ENCODE measurements around the gene TOP1. TPM values are rescaled to one million over a fixed set of nuclear protein-coding genes. Genes with fewer than 3 reads are reported as not detected.

TOP1 gene
- total RNA-seq, 8 experiments from 2014 or later, result 20.6 to 99.6 (median 34.0) TPM

GRCh38 chr20:41006126-41006935 is 22.3 kb upstream of the TOP1 start:
- Histone ChIP-seq H3K4me1 (replicated peaks in 1 of 2) (peaks cover 0 to 2% of the 10 kb centered on the region in 2 donors), H3K27ac (no peak overlapping the region), H3K4me3 (no peak overlapping the region)
- in situ Hi-C loops (cut with MboI; ENCODE audit: low pct_unique_long_range_greater_than_20kb in 2 of 9, low sequenced_read_pairs in 9 of 9, unreplicated experiment in 9 of 9), result no loop called here
- no peak for ATAC-seq (replicated peaks in 6 of 8)
- WGBS, 10 experiments, result 85 to 100% (median 98%) methylated on average over 1 to 5 of the region's 13 CpGs; no CpG with 5 or more reads in 4 of the 10 experiments

DNA sequence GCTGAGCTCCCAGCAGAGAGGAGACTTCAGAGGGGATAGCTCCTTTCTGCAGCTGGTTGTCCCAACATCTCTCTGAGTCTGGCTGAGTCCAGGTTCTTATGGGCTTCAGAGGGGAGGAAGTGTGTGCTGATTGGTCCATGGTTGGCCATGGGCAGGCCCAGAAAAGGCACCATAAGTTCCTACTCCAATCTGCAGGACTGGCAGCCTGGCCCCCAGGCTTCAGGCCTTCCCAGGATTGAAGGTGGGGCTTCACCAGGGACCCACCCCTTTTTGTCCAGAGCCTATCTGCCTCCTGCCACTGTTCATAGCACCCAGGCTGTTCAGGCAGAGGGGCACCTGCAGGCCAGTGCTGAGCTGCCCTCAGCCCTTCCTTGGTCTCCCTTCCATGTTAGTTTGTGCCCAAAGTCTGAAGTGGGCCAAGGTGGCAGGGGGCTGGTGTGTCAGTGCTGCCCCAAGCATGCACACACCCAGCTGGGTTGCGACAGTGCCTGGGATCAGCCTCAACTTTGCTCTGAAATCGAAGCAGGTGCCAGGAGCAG is 21.6 kb upstream of the TOP1 start:
- WGBS, 10 experiments, result no CpG with 5 or more reads among the region's 2 CpGs
- no peak for ATAC-seq (replicated peaks in 6 of 8)
- no peak overlapping the region for H3K4me3 ChIP-seq
- no peak overlapping the region for H3K27ac ChIP-seq
- peaks cover 0 to 2% of the 10 kb centered on the region in 2 donors for H3K4me1 ChIP-seq (replicated peaks in 1 of 2)
- in situ Hi-C loops (cut with MboI; ENCODE audit: low pct_unique_long_range_greater_than_20kb in 2 of 9, low sequenced_read_pairs in 9 of 9, unreplicated experiment in 9 of 9), result no loop called here

DNA sequence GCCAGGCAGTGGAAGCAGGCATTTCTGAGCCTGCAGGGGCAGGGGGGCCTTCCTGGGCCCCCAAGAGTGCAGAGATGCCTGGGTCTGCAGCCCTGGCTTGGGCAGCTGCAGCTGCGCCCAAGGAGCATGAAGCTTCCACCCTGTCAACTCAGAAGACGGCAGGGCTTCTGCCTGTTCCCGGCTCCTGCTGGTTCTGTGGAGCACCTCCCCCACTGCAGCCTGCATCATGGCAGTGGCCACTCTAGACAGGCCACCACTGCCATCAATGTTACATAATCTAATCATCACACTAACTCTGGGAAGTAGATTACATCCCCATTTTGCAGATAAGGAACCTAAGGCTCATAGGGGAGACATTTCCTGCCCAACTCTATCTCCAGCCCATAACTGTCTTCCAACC is 21.1 kb upstream of the TOP1 start:
- in situ Hi-C loops (cut with MboI; ENCODE audit: low pct_unique_long_range_greater_than_20kb in 2 of 9, low sequenced_read_pairs in 9 of 9, unreplicated experiment in 9 of 9), result no loop called here
- ATAC-seq (replicated peaks in 6 of 8), result no peak
- H3K4me1 ChIP-seq (replicated peaks in 1 of 2), result peaks cover 0 to 2% of the 10 kb centered on the region in 2 donors
- WGBS, 10 experiments, result 83 to 100% (median 100%) methylated on average over 1 to 3 of the region's 3 CpGs; no CpG with 5 or more reads in 7 of the 10 experiments
- no peak overlapping the region for H3K27ac ChIP-seq
- no peak overlapping the region for H3K4me3 ChIP-seq

GRCh38 chr20:41009946-41010345 is 18.7 kb upstream of the TOP1 start:
- H3K4me1 ChIP-seq (replicated peaks in 1 of 2), result no peaks in the 10 kb centered on the region
- in situ Hi-C loops (cut with MboI; ENCODE audit: low pct_unique_long_range_greater_than_20kb in 2 of 9, low sequenced_read_pairs in 9 of 9, unreplicated experiment in 9 of 9), result no loop called here
- H3K27ac ChIP-seq, result no peak overlapping the region
- WGBS, 10 experiments, result 40 to 100% (median 78%) methylated on average over 1 to 3 of the region's 3 CpGs; no CpG with 5 or more reads in 2 of the 10 experiments
- no peak overlapping the region for H3K4me3 ChIP-seq
- ATAC-seq (replicated peaks in 6 of 8), result no peak

- in situ Hi-C loops (cut with MboI; ENCODE audit: low pct_unique_long_range_greater_than_20kb in 2 of 9, low sequenced_read_pairs in 9 of 9, unreplicated experiment in 9 of 9), result no loop called here
- H3K27ac ChIP-seq, result no peak overlapping the region
- no peak for ATAC-seq (replicated peaks in 6 of 8)
- H3K4me1 ChIP-seq (replicated peaks in 1 of 2), result no peaks in the 10 kb centered on the region
- WGBS, 10 experiments, result 79 to 100% (median 95%) methylated on average over 1 to 4 of the region's 5 CpGs; no CpG with 5 or more reads in 4 of the 10 experiments
- no peak overlapping the region for H3K4me3 ChIP-seq
Measured at GRCh38 chr20:41011551-41012067, 17.0 kb upstream of the TOP1 start.

DNA sequence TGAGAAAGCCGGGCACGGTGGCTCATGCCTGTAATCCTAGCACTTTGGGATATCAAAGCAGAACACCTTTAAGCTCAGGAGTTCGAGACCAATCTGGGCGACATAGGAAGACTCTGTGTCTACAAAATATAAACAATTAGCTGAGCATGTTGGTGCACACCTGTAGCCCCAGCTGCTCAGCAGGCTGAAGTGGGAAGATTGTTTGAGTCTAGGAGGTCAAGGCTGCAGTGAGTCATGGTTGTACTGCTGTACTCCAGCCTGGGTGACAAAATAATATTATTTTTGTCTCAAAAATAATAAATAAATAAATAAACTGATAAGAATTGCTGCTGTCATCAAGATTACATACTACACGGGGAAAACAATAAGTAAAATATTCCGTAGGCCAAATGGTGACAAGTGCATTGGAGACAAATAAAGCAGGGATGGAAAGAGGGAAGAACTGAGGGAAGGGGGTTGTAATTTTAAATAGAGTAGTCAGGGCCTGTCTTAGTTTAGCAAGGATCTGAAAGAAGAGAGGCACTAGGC is 14.0 kb upstream of the TOP1 start:
- in situ Hi-C loops (cut with MboI; ENCODE audit: low pct_unique_long_range_greater_than_20kb in 2 of 9, low sequenced_read_pairs in 9 of 9, unreplicated experiment in 9 of 9), result no loop called here
- peak in 1 of 8 experiments; percentile 27 for ATAC-seq (replicated peaks in 6 of 8)
- Histone ChIP-seq H3K4me3 (no peak overlapping the region), H3K27ac (no peak overlapping the region), H3K4me1 (replicated peaks in 1 of 2) (no peaks in the 10 kb centered on the region)
- WGBS, 10 experiments, result 55 to 100% (median 85%) methylated on average over 1 to 6 of the region's 6 CpGs

- H3K4me3 ChIP-seq, result no peak overlapping the region
- WGBS, 10 experiments, result 45 to 100% (median 87%) methylated on average over 1 to 3 of the region's 3 CpGs; no CpG with 5 or more reads in 1 of the 10 experiments
- in situ Hi-C loops (cut with MboI; ENCODE audit: low pct_unique_long_range_greater_than_20kb in 2 of 9, low sequenced_read_pairs in 9 of 9, unreplicated experiment in 9 of 9), result no loop called here
- ATAC-seq (replicated peaks in 6 of 8), result no peak
- no peaks in the 10 kb centered on the region for H3K4me1 ChIP-seq (replicated peaks in 1 of 2)
- no peak overlapping the region for H3K27ac ChIP-seq
Measured at GRCh38 chr20:41017448-41018042, 11.1 kb upstream of the TOP1 start.

DNA sequence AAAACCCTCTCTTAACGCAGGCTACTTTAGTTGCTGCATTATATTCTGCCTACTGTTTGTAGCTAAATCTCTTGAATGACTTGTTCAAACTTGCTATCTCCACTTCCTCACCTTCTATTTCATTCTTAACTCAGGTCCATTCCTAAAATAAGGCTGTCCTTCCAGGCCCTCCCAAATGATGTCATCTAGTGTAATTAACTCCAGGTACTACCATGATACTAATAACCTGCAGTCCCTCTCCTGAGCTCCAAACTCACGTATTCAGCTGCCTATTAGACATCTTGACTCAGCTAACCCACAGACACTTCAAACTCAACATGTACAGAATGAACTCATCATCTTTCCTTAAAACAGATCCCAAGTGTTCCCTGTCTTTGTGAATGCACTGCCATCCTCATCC is 10.5 kb upstream of the TOP1 start:
- Histone ChIP-seq H3K4me1 (replicated peaks in 1 of 2) (no peaks in the 10 kb centered on the region), H3K27ac (no peak overlapping the region), H3K4me3 (no peak overlapping the region)
- ATAC-seq (replicated peaks in 6 of 8), result no peak
- WGBS, 10 experiments, result 42 to 100% (median 86%) methylated on average over 1 to 2 of the region's 2 CpGs; no CpG with 5 or more reads in 3 of the 10 experiments
- in situ Hi-C loops (cut with MboI; ENCODE audit: low pct_unique_long_range_greater_than_20kb in 2 of 9, low sequenced_read_pairs in 9 of 9, unreplicated experiment in 9 of 9), result no loop called here

DNA sequence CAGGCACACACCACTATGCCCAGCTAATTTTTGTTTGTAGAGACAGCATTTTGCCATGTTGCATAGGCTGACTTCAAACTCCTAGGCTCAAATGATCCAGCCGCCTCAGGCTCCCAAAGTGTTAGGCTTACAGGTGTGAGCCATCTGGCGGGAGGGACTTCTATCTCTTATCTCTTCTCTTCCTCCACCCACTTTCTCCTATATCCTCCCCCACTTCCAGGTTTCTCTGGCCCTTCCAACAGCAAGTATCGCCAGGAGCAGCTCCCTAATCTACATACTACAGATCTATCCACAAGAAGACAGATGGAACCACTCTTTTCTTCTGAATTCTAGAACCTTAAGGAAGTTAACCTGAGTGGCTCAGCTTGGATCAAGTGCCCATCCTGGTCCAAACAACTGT is 5.1 kb upstream of the TOP1 start:
- in situ Hi-C loops (cut with MboI; ENCODE audit: low pct_unique_long_range_greater_than_20kb in 2 of 9, low sequenced_read_pairs in 9 of 9, unreplicated experiment in 9 of 9), result no loop called here
- no peak overlapping the region for H3K4me3 ChIP-seq
- no peak for ATAC-seq (replicated peaks in 6 of 8)
- no peaks in the 10 kb centered on the region for H3K4me1 ChIP-seq (replicated peaks in 1 of 2)
- no peak overlapping the region for H3K27ac ChIP-seq
- WGBS, 10 experiments, result 57 to 100% (median 84%) methylated on average over 1 to 3 of the region's 3 CpGs; no CpG with 5 or more reads in 4 of the 10 experiments

DNA sequence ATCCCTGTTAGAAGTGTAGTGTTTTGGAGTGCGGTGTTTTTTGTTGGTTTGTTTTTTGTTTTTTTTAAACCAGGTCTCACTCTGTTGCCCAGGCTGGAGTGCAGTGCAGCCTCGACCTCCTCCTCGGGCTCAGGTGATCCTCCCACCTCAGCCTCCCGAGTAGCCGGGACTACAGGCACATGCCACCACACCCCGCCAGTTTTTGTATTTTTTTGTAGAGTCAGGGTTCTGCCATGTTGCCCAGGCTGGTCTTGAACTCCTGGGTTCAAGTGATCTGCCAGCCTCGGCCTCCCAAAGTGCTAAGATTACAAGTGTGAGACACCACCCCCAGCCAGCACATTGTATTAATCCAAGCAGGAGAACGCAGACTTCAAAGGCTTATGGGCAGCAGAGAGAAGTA is 1.3 kb upstream of the TOP1 start:
- WGBS, 10 experiments, result 57 to 95% (median 83%) methylated on average over 1 to 6 of the region's 8 CpGs
- in situ Hi-C loops (cut with MboI; ENCODE audit: low pct_unique_long_range_greater_than_20kb in 2 of 9, low sequenced_read_pairs in 9 of 9, unreplicated experiment in 9 of 9), result no loop called here
- ATAC-seq (replicated peaks in 6 of 8), result no peak
- no peak overlapping the region for H3K27ac ChIP-seq
- H3K4me3 ChIP-seq, result no peak overlapping the region
- peaks cover 19 to 21% of the 10 kb centered on the region in 2 donors for H3K4me1 ChIP-seq (replicated peaks in 1 of 2)

GRCh38 chr20:41027872-41028358 is 707 bp upstream of the TOP1 start:
- Histone ChIP-seq H3K27ac (peak overlapping the region in 1 of 2 donors; percentile 26), H3K4me1 (replicated peaks in 1 of 2) (peaks cover 25 to 27% of the 10 kb centered on the region in 2 donors), H3K4me3 (peak overlapping the region; percentile 24 to 36 (median 34))
- WGBS, 10 experiments, result 5 to 49% (median 23%) methylated on average over 3 to 9 of the region's 10 CpGs; no CpG with 5 or more reads in 3 of the 10 experiments
- in situ Hi-C loops (cut with MboI; ENCODE audit: low pct_unique_long_range_greater_than_20kb in 2 of 9, low sequenced_read_pairs in 9 of 9, unreplicated experiment in 9 of 9), result no loop called here
- ATAC-seq (replicated peaks in 6 of 8), result no peak

DNA sequence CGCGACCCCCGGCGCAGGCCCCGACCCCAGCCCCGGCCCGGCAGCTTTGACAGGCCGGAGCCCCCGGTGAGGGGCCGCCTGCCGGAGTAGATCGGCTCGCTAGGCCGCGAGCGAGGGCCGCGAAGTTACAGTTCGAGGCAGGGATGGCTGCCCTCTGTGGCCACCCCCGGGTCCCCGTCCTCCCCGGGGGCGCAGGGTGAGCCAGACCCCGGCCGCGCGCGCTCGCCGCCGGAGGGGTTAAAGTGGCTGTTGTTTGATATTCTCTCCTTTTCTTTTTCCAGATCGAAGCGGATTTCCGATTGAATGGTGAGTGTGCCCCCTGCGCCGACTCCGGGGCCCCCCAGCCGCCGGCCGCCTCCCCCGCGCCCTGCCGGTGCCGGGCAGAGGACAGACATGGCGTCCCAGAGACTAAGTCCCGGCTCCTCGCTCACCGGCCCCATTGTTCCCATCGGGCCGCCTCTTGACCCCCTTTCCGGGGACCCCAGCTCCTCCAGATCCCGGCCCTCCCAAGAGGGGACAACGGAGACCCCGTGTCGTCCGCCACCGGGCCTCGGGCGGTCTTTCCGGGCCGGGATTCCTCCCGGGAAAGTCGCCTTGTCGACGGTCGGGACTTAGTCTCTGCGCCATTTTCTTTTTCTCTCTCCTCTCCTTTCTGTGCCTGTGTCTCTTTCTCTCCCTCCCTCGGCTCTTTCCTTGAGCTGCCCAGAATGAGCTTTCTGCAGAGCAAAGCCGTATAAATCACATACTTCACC is 704 bp downstream of the TOP1 start:
- peak overlapping the region; percentile 94 to 98 for H3K27ac ChIP-seq
- 0 to 4% (median 0%) methylated on average over 1 to 17 of the region's 69 CpGs for WGBS, 10 experiments
- peak; percentile 1 to 21 (median 4) for ATAC-seq (replicated peaks in 6 of 8)
- H3K4me3 ChIP-seq, result peak overlapping the region; percentile 61 to 93 (median 72)
- H3K4me1 ChIP-seq (replicated peaks in 1 of 2), result peaks cover 28 to 35% of the 10 kb centered on the region in 2 donors
- in situ Hi-C loops (cut with MboI; ENCODE audit: low pct_unique_long_range_greater_than_20kb in 2 of 9, low sequenced_read_pairs in 9 of 9, unreplicated experiment in 9 of 9), result no loop called here
